NB4 (cell line): Measurements from ENCODE around the gene CETP.

Source experiments
- CTCF ChIP-seq: IDR thresholded peaks from one replicate; pipeline ENCODE4 v1.5.1; 2012; ENCODE audit warnings: low read depth, low read length
- MAX ChIP-seq: IDR thresholded peaks from 2 replicates; pipeline ENCODE4 v1.6.1; 2011; ENCODE audit warnings: low read depth, low read length
- POLR2A ChIP-seq: IDR thresholded peaks from 2 replicates; pipeline ENCODE4 v1.6.1; 2011; ENCODE audit warnings: mild to moderate bottlenecking; ENCODE audit not compliant: insufficient read length; ENCODE audit errors: extremely low read depth

DNA sequence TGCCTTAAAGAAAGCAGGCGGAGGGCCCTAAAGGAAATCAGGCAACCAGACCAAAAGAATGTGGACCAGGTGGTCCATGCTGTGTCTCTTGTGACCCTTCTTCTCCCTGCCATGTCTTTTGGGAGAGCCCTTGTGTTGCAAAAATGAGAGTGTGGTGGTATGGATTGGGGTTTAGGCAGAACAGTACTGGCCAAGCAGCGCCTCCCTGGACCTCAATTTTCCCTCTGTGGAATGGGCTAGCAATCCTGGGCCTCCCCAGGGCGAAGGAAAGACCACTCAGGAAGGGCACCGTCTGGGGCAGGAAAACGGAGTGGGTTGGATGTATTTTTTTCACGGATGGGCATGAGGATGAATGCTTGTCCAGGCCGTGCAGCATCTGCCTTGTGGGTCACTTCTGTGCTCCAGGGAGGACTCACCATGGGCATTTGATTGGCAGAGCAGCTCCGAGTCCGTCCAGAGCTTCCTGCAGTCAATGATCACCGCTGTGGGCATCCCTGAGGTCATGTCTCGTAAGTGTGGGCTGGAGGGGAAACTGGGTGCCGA is 20.1 kb downstream of the CETP start:
- no peak for TF ChIP-seq CTCF
- TF ChIP-seq MAX = no peak
- TF ChIP-seq POLR2A = no peak
